Measurements from ENCODE around the gene REM1. TPM values are rescaled to one million over a fixed set of nuclear protein-coding genes. Genes with fewer than 3 reads are reported as not detected.
"Not testable (repeated sequence)": the region's sequence is repeated elsewhere in the genome, so short reads cannot be mapped to it uniquely, and the experiment has no call there.

The REM1 gene
- total RNA-seq, 1 donor from 2014 or later, result 1.5 TPM

DNA sequence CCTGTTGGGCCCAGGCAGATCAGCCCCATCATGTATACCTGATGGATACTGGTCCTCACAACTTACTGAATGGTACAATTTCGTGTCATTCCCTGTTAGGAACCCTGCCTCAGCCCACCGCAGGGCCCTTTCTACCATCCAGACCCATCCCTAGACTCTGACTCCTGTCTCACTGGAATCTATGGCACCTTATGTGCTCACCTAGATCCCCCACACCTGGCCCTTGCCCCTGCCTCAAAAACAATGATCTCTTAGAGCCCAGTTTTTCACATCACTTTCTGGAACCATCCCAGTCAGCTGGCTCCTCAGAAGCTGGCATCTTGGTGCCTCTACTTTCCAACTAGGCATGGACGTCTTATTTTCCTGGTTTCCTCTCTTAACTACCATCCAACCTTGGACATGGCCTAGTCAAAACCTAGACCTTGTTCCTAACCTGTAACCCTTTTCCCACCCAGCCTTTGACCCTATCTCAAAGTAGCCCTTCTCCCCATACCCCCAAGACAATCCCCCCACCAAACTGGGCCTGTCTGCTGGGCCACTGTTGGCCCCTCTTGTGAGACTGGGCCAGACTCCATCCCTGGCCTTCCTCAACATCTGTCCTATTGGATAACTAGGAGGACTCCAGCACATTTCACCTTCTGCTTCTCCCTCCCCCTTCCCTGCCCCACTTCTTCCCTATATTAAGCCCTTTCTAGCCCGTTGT is 40.1 kb downstream of the REM1 start:
- TF ChIP-seq CTCF (IDR thresholded peaks at IDR 0.05; ENCODE audit: borderline replicate concordance), result no peak
- H3K36me3 ChIP-seq, result peaks cover 17% of the 10 kb centered on the region
- H3K9me3 ChIP-seq (replicated peaks), result no peaks in the 10 kb centered on the region
- intact Hi-C loops (cut with micrococcal nuclease), result no loop called here
- peak overlapping the region; percentile 89 for H3K27ac ChIP-seq (replicated peaks)
- H3K4me3 ChIP-seq, result peak overlapping the region; percentile 99
- no peaks in the 10 kb centered on the region for H3K27me3 ChIP-seq (ENCODE audit: low read depth)
- H3K4me1 ChIP-seq, result peaks cover 52% of the 10 kb centered on the region
- DNase-seq, result no peak

GRCh38 chr20:31515775-31516107 is 40.7 kb downstream of the REM1 start:
- intact Hi-C loops (cut with micrococcal nuclease), result no loop called here
- Histone ChIP-seq H3K4me3 (peak overlapping the region; percentile 99), H3K27me3 (ENCODE audit: low read depth) (no peaks in the 10 kb centered on the region), H3K9me3 (replicated peaks) (no peaks in the 10 kb centered on the region), H3K4me1 (peaks cover 58% of the 10 kb centered on the region), H3K27ac (replicated peaks) (no peak overlapping the region), H3K36me3 (peaks cover 17% of the 10 kb centered on the region)
- no peak for DNase-seq
- TF ChIP-seq CTCF (IDR thresholded peaks at IDR 0.05; ENCODE audit: borderline replicate concordance), result no peak

GRCh38 chr20:31516166-31516565 is 41.1 kb downstream of the REM1 start:
- H3K36me3 ChIP-seq, result peaks cover 17% of the 10 kb centered on the region
- H3K27ac ChIP-seq (replicated peaks), result no peak overlapping the region
- H3K9me3 ChIP-seq (replicated peaks), result no peaks in the 10 kb centered on the region
- peak overlapping the region; percentile 99 for H3K4me3 ChIP-seq
- no peaks in the 10 kb centered on the region for H3K27me3 ChIP-seq (ENCODE audit: low read depth)
- no peak for TF ChIP-seq CTCF (IDR thresholded peaks at IDR 0.05; ENCODE audit: borderline replicate concordance)
- peaks cover 62% of the 10 kb centered on the region for H3K4me1 ChIP-seq
- no peak for DNase-seq
- intact Hi-C loops (cut with micrococcal nuclease), result no loop called here

- Histone ChIP-seq H3K27me3 (ENCODE audit: low read depth) (no peaks in the 10 kb centered on the region), H3K9me3 (replicated peaks) (no peaks in the 10 kb centered on the region), H3K27ac (replicated peaks) (no peak overlapping the region), H3K36me3 (peaks cover 17% of the 10 kb centered on the region), H3K4me3 (peak overlapping the region; percentile 99), H3K4me1 (peaks cover 67% of the 10 kb centered on the region)
- intact Hi-C loops (cut with micrococcal nuclease), result no loop called here
- no peak for TF ChIP-seq CTCF (IDR thresholded peaks at IDR 0.05; ENCODE audit: borderline replicate concordance)
- DNase-seq, result no peak
These were observed 41.6 kb downstream of the REM1 start for GRCh38 chr20:31516651-31517050.

GRCh38 chr20:31517373-31517772 is 42.3 kb downstream of the REM1 start:
- Histone ChIP-seq H3K27me3 (ENCODE audit: low read depth) (no peaks in the 10 kb centered on the region), H3K27ac (replicated peaks) (no peak overlapping the region), H3K4me1 (peaks cover 74% of the 10 kb centered on the region), H3K4me3 (no peak overlapping the region), H3K36me3 (peaks cover 17% of the 10 kb centered on the region), H3K9me3 (replicated peaks) (no peaks in the 10 kb centered on the region)
- no peak for TF ChIP-seq CTCF (IDR thresholded peaks at IDR 0.05; ENCODE audit: borderline replicate concordance)
- intact Hi-C loops (cut with micrococcal nuclease), result no loop called here
- DNase-seq, result peak; percentile 25

- H3K9me3 ChIP-seq (replicated peaks); DNase-seq; intact Hi-C loops (cut with micrococcal nuclease); H3K27me3 ChIP-seq (ENCODE audit: low read depth); H3K4me3 ChIP-seq: not testable (repeated sequence)
- Histone ChIP-seq H3K36me3 (peaks cover 41% of the 10 kb centered on the region), H3K4me1 (peaks cover 62% of the 10 kb centered on the region), H3K27ac (replicated peaks) (peak overlapping the region; percentile 43)
These were observed 46.2 kb downstream of the REM1 start for GRCh38 chr20:31521267-31521666.

All from left ventricle myocardium inferior (tissue), 1 donor.